COLO829 (cell line): ENCODE data around the gene KRTAP10-8.
"Not testable (repeated sequence)": the region's sequence is repeated elsewhere in the genome, so short reads cannot be mapped to it uniquely, and the experiment has no call there.

Source experiments
- DNase-seq: peaks from one replicate; pipeline ENCODE4 v3.0.0; 2012; ENCODE audit warnings: low spot score

KRTAP10-8 gene

GRCh38 chr21:44618504-44618903 lies 6.6 kb downstream of the KRTAP10-8 start:
- no peak for DNase-seq

- no peak for DNase-seq
Observed at GRCh38 chr21:44618909-44619308, 7.0 kb downstream of the KRTAP10-8 start.

GRCh38 chr21:44619886-44620285 lies 8.0 kb downstream of the KRTAP10-8 start:
- DNase-seq, result no peak

- DNase-seq, result no peak
Observed at GRCh38 chr21:44623575-44623974, 11.7 kb downstream of the KRTAP10-8 start.

- DNase-seq, result no peak
Observed at GRCh38 chr21:44625756-44626155, 13.9 kb downstream of the KRTAP10-8 start.

GRCh38 chr21:44626262-44626661 lies 14.4 kb downstream of the KRTAP10-8 start:
- no peak for DNase-seq

GRCh38 chr21:44626673-44627143 lies 14.8 kb downstream of the KRTAP10-8 start, which contains the start of gene KRTAP10-9:
KRTAP10-9 (plus strand) TSS chr21:44627093; CDS start chr21:44627172, 79 bp downstream.
- no peak for DNase-seq

- not testable (repeated sequence) for DNase-seq
Observed at GRCh38 chr21:44627181-44627822, 15.4 kb downstream of the KRTAP10-8 start.

- DNase-seq, result not testable (repeated sequence)
Observed at GRCh38 chr21:44627831-44628233, 16.0 kb downstream of the KRTAP10-8 start.

- no peak for DNase-seq
Observed at GRCh38 chr21:44628707-44629391, 17.0 kb downstream of the KRTAP10-8 start.

- DNase-seq, result no peak
Observed at GRCh38 chr21:44630440-44630839, 18.6 kb downstream of the KRTAP10-8 start.

- no peak for DNase-seq
Observed at GRCh38 chr21:44632067-44632466, 20.2 kb downstream of the KRTAP10-8 start.

GRCh38 chr21:44636209-44637017 lies 24.5 kb downstream of the KRTAP10-8 start:
- no peak for DNase-seq

- DNase-seq, result no peak
Observed at GRCh38 chr21:44637018-44637850, 25.4 kb downstream of the KRTAP10-8 start, which contains the start of gene KRTAP10-10. KRTAP10-10 (plus strand) TSS chr21:44637356; CDS start chr21:44637418, 62 bp downstream.

GRCh38 chr21:44637851-44638348 lies 26.0 kb downstream of the KRTAP10-8 start:
- DNase-seq, result not testable (repeated sequence)

- DNase-seq, result not testable (repeated sequence)
Observed at GRCh38 chr21:44638506-44639330, 26.8 kb downstream of the KRTAP10-8 start.

GRCh38 chr21:44639331-44639655 lies 27.4 kb downstream of the KRTAP10-8 start:
- DNase-seq, result no peak

- no peak for DNase-seq
Observed at GRCh38 chr21:44640761-44641160, 28.9 kb downstream of the KRTAP10-8 start.

- no peak for DNase-seq
Observed at GRCh38 chr21:44643741-44644310, 31.9 kb downstream of the KRTAP10-8 start.

- no peak for DNase-seq
Observed at GRCh38 chr21:44644878-44645277, 33.0 kb downstream of the KRTAP10-8 start.
